Ishikawa (cell line): ENCODE measurements around the gene L3MBTL1.

ENCODE experiments used
- CEBPB ChIP-seq: IDR thresholded peaks from 2 replicates; pipeline ENCODE4 v1.6.1; 2012
- CREB1 ChIP-seq: IDR thresholded peaks from 2 replicates; pipeline ENCODE4 v1.6.1; 2012; ENCODE audit warnings: low read depth
- EGR1 ChIP-seq: IDR thresholded peaks from 2 replicates; pipeline ENCODE4 v1.6.1; 2012
- EP300 ChIP-seq: IDR thresholded peaks from 2 replicates; pipeline ENCODE4 v1.6.1; 2012; ENCODE audit warnings: borderline replicate concordance
- FOXM1 ChIP-seq: IDR thresholded peaks from 2 replicates; pipeline ENCODE4 v1.6.1; 2012; ENCODE audit warnings: low read depth, borderline replicate concordance
- MAX ChIP-seq: IDR thresholded peaks from 2 replicates; pipeline ENCODE4 v1.6.1; 2012
- NFIC ChIP-seq: IDR thresholded peaks from 2 replicates; pipeline ENCODE4 v1.6.1; 2012
- RAD21 ChIP-seq: IDR thresholded peaks from 2 replicates; pipeline ENCODE4 v1.6.1; 2012; ENCODE audit warnings: low read depth
- REST ChIP-seq: IDR thresholded peaks from 2 replicates; pipeline ENCODE4 v1.6.1; 2012; ENCODE audit warnings: low read depth, mild to moderate bottlenecking
- TAF1 ChIP-seq: IDR thresholded peaks from 2 replicates; pipeline ENCODE4 v1.6.1; 2012; ENCODE audit warnings: low read depth, mild to moderate bottlenecking
- TCF12 ChIP-seq: IDR thresholded peaks from 2 replicates; pipeline ENCODE4 v1.6.1; 2012; ENCODE audit warnings: low read depth
- TEAD4 ChIP-seq: IDR thresholded peaks from 2 replicates; pipeline ENCODE4 v1.6.1; 2012
- USF1 ChIP-seq: IDR thresholded peaks from 2 replicates; pipeline ENCODE4 v1.6.1; 2012
- YY1 ChIP-seq: IDR thresholded peaks from 2 replicates; pipeline ENCODE4 v1.6.1; 2012; ENCODE audit warnings: low read depth
- ZBTB7A ChIP-seq: IDR thresholded peaks from 2 replicates; pipeline ENCODE4 v1.6.1; 2012; ENCODE audit warnings: low read depth

L3MBTL1 gene

GRCh38 chr20:43513372-43513930 lies 6.0 kb downstream of the L3MBTL1 start:
- TF ChIP-seq REST (no peak), TAF1 (0 out of 2 replicates have a peak, but pooled peaks have one; percentile 42), MAX (peak; percentile 25; the same call in 1 of the 2 replicates), RAD21 (no peak)

GRCh38 chr20:43513931-43514647 lies 6.6 kb downstream of the L3MBTL1 start:
- TF ChIP-seq TEAD4: no peak
- no peak for TF ChIP-seq NFIC
- peak; percentile 20; the same call in 1 of the 2 replicates for TF ChIP-seq TCF12

GRCh38 chr20:43514648-43514999 lies 7.1 kb downstream of the L3MBTL1 start:
- 0 out of 2 replicates have a peak, but pooled peaks have one; percentile 41 for TF ChIP-seq MAX
- TF ChIP-seq CEBPB: no peak
- TF ChIP-seq TAF1: peak; percentile 55
- TF ChIP-seq YY1: peak; percentile 73
- TF ChIP-seq CREB1: no peak
- TF ChIP-seq EGR1: no peak
- TF ChIP-seq USF1: no peak
- 0 out of 2 replicates have a peak, but pooled peaks have one; percentile 35 for TF ChIP-seq ZBTB7A
- TF ChIP-seq FOXM1: no peak

GRCh38 chr20:43515628-43516027 lies 8.1 kb downstream of the L3MBTL1 start:
- no peak for TF ChIP-seq USF1
- no peak for TF ChIP-seq MAX
- TF ChIP-seq TCF12: no peak
- no peak for TF ChIP-seq REST
- no peak for TF ChIP-seq TEAD4
- no peak for TF ChIP-seq CREB1

- no peak for TF ChIP-seq TCF12
- no peak for TF ChIP-seq CREB1
- no peak for TF ChIP-seq USF1
- no peak for TF ChIP-seq CEBPB
- TF ChIP-seq EGR1: no peak
- no peak for TF ChIP-seq EP300
- no peak for TF ChIP-seq FOXM1
- TF ChIP-seq REST: no peak
These were observed 8.8 kb downstream of the L3MBTL1 start for GRCh38 chr20:43516251-43516824.
